HL-60 (cell line): ENCODE results near the gene NRCAM.

Source experiments
- POLR2AphosphoS5 ChIP-seq: IDR thresholded peaks from 2 replicates; pipeline ENCODE4 v1.6.1; 2012; ENCODE audit warnings: low read depth
- TF ChIP-seq, protein P1 (sequence below): IDR thresholded peaks from one replicate; pipeline ENCODE4 v1.5.1; 2011; ENCODE audit warnings: low read length, control low read depth, inconsistent platforms; ENCODE audit not compliant: insufficient read depth

DNA sequence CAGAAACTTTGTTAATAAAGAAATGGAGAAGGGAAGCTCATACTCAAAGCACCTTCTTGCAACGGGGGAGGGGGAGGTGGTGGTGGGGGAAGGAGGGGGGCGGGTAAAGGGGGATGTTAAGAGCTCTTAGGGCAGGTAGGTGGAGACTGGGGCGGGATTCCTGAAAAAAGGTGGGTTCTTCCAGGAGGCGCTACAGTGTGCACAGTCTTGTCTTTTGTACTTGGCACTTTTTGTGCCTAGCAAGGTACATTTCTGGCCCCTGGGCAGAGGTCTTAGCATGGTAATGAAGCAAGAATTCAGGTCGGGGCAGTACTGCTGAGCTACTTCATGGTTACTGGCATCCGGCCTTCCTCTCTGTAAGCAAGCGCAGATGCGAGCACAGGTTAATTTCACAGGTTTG is 310.8 kb downstream of the NRCAM start:
- TF ChIP-seq, protein P1, sequence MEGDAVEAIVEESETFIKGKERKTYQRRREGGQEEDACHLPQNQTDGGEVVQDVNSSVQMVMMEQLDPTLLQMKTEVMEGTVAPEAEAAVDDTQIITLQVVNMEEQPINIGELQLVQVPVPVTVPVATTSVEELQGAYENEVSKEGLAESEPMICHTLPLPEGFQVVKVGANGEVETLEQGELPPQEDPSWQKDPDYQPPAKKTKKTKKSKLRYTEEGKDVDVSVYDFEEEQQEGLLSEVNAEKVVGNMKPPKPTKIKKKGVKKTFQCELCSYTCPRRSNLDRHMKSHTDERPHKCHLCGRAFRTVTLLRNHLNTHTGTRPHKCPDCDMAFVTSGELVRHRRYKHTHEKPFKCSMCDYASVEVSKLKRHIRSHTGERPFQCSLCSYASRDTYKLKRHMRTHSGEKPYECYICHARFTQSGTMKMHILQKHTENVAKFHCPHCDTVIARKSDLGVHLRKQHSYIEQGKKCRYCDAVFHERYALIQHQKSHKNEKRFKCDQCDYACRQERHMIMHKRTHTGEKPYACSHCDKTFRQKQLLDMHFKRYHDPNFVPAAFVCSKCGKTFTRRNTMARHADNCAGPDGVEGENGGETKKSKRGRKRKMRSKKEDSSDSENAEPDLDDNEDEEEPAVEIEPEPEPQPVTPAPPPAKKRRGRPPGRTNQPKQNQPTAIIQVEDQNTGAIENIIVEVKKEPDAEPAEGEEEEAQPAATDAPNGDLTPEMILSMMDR, result no peak
- TF ChIP-seq POLR2AphosphoS5, result no peak
